ENCODE measurements around the gene POU6F2.

The POU6F2 gene

DNA sequence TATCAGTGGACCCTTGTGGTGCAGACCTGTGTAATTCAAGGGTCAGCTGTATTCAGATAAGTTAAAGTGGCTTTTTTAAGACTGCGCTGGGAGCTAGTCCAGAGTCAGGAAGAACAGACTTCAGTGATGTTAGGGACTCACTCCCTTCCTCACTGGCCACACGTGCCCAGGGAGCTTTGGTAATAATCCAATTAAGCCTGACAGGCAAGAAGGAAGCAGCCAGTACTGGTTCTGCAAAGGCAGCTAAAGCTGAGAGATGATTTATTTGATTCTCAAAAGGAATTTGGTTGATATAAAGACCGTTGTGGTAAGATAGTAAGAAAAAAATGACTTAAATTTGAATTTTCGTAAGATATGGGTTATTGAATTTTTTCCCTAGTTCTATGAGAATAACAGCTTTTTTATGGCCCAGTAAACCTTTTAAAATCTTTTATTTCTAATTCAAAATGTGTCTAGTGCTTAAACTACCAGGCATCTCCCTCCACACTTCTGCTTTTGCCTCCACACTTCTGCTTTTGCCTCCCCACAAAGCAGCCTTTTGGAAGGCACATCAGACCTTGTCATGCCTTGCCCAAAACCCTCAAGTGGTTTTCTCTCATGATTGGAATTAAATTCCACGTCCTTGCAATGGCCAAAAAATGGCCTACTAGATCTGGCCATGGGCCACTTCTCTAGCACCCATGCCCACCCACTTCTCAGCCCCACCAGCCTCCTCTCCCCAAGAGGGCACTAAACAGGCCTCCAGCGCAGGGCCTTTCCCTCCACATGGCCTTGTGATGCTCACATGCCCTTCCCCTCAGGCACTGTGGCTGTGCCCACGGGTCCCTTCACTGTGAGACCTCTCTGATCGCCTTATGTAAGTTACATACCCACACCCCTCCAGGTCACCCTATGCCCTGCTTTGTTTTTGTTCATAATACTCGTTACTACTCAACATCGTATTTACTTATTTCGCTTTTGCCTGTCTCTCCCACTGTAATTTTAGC, 92.5 kb downstream of the POU6F2 start:
- TF ChIP-seq, protein P1, sequence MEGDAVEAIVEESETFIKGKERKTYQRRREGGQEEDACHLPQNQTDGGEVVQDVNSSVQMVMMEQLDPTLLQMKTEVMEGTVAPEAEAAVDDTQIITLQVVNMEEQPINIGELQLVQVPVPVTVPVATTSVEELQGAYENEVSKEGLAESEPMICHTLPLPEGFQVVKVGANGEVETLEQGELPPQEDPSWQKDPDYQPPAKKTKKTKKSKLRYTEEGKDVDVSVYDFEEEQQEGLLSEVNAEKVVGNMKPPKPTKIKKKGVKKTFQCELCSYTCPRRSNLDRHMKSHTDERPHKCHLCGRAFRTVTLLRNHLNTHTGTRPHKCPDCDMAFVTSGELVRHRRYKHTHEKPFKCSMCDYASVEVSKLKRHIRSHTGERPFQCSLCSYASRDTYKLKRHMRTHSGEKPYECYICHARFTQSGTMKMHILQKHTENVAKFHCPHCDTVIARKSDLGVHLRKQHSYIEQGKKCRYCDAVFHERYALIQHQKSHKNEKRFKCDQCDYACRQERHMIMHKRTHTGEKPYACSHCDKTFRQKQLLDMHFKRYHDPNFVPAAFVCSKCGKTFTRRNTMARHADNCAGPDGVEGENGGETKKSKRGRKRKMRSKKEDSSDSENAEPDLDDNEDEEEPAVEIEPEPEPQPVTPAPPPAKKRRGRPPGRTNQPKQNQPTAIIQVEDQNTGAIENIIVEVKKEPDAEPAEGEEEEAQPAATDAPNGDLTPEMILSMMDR (conservative IDR thresholded peaks at IDR 0.05) = no peak
- no peak overlapping the region for H3K27ac ChIP-seq

DNA sequence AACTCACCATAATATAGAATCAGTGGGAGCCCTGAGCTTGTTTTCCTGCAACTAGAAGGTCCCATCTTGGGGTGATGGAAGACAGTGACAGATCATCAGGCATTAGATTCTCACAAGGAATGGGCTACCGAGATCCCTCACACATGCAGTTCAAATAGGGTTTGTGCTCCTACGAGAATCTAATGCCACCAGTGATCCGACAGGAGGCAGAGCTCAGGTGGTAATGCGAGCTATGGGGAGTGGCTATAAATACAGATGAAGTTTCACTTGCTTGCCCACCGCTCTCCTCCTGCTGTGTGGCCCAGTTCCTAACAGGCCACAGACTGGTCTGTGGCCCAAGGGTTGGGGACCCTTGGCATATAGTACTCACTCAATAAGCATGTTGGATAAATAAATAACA, 93.4 kb downstream of the POU6F2 start:
- TF ChIP-seq, protein P1 (conservative IDR thresholded peaks at IDR 0.05) = no peak
- no peak overlapping the region for H3K27ac ChIP-seq

DNA sequence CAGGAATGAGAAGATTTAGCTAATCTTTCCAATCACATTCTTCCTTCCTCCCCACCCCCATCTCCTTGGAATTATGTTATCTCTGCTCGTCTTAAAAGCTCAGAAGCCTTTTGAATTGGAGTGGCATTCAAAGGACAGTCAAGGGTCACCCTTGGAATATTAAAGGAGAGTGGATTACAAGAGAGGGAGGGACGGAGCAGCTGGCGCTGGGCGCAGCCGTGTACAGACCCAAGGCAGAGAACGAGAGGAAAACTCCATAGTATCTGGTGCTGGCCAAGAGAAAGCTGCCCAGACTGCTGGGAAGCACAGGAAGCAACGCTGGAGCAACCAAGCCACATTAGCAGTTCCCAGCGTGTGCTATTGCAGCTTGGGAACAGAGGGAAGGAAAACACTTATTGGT, 95.7 kb downstream of the POU6F2 start:
- peak overlapping the region; percentile 75 for H3K27ac ChIP-seq
- TF ChIP-seq, protein P1 (conservative IDR thresholded peaks at IDR 0.05) = no peak

DNA sequence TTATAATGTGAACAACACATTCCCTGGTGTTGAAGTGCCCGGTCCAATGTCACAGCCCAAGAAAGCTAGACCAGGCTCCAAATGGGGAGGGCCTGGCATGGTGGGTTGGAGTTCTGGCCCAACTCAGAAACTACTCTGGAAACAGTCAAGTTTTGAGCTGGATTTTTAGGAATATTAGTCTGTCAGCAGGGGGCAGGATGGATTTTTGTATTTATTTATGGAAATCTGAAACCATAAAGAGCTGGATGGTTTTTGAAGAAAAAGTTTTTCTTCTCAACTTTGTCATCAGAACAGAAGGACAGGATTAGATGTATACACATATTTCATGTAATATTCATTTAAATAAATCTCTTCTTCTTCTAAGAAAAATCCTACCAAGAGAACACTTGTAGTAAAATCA, 97.5 kb downstream of the POU6F2 start:
- TF ChIP-seq, protein P1 (conservative IDR thresholded peaks at IDR 0.05) = no peak; the same call in 1 of the 2 replicates
- no peak overlapping the region for H3K27ac ChIP-seq

DNA sequence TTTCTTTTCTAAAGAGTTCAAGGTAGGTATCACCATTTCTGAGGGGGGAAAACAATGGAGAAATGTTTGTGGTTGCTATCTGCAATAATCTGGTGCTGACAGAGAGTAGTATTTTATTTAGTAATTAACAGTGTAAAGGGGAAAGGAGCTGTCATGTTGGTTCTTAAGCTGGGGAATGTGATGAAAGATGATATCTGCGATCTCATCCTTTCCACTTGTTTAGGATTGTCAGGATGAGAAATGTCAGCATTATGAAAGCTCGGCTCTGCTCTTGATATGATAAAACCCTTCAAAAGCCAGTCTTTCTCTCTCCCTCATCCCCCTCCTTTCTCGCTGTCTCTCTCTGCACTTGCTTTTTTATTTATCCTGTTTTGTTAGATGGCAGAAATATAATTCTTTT, 106.1 kb downstream of the POU6F2 start:
- TF ChIP-seq, protein P1 (conservative IDR thresholded peaks at IDR 0.05) = no peak
- no peak overlapping the region for H3K27ac ChIP-seq

DNA sequence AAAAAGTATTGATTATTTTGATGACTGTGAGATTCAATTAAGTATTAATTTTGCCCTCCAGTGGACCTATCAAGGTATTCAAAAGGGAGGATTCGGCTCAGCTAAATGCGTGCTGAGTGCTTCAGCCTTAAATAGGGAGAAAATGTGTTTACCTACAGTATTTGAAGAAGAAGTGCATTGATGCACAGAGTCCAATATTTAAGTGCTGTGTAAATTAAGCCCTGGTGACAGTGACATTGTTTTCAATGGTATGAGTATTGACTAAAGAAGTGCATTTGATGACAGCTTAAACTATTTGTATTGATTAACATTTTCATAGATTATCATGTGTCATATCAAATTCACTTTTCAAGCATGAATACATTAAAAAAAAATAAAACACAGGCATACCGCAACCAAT, 106.6 kb downstream of the POU6F2 start:
- TF ChIP-seq, protein P1 (conservative IDR thresholded peaks at IDR 0.05) = no peak
- no peak overlapping the region for H3K27ac ChIP-seq

DNA sequence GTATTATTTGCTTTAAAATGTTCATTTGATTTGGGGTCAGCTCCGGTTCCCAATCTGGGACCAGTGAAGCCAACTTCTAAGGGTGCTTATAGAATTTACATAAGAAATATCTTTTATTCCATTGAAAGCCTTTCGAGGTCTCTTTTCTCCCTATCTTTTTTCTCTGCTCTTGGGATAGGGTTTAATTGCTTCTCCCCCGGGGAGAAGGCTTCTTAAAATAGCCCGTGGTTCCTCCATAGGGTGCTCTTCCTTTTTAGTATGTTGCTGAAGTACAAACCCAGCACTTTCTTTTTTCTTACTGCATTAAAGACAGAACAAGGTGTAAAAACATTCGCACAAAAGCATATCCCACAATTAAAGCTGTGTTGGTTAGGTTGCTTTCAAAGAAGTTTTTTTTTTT, 107.5 kb downstream of the POU6F2 start:
- TF ChIP-seq, protein P1 (conservative IDR thresholded peaks at IDR 0.05) = no peak
- no peak overlapping the region for H3K27ac ChIP-seq

All from VCaP (cell line).